HG03108 (cell line): ENCODE data around the gene KRTAP5-4.
"Not testable (repeated sequence)": the region's sequence is repeated elsewhere in the genome, so short reads cannot be mapped to it uniquely, and the experiment has no call there.

Experiments
- ATAC-seq: cut with Tn5 transposase; IDR thresholded peaks from one replicate; pipeline ENCODE4 v1.9.1; 2021; ENCODE audit warnings: moderate library complexity; ENCODE audit not compliant: unreplicated experiment

KRTAP5-4 gene

DNA sequence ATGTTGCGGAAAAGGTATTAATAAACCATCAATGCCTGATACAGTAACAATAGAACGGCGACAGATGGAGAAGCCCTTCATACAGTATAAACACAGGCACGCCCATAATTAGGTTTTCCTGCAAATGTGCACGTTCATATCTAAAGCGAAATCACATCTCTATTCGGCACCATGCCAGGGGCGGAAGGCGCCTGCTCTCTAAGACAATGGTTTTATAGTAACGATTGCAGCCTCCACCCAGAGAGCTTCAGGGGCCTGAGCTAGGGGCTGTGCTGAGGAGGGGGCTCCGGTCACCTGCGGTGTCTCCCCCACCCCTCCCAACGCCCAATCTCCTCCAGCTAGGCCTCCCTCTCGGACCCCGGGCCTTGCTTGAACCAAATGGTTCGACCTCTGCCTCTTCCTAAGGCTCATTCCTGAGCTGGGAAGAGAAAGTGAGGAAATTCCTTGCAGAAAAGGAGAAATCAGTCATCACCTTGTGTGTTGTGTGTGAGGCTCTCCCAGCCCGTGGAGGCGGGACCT is 17.2 kb upstream of the KRTAP5-4 start:
- ATAC-seq = no peak

GRCh38 chr11:1638344-1638743 is 16.4 kb upstream of the KRTAP5-4 start:
- no peak for ATAC-seq

- ATAC-seq = no peak
These were observed 15.7 kb upstream of the KRTAP5-4 start for GRCh38 chr11:1637628-1638027.

GRCh38 chr11:1636291-1636950 is 14.5 kb upstream of the KRTAP5-4 start:
- ATAC-seq = no peak

DNA sequence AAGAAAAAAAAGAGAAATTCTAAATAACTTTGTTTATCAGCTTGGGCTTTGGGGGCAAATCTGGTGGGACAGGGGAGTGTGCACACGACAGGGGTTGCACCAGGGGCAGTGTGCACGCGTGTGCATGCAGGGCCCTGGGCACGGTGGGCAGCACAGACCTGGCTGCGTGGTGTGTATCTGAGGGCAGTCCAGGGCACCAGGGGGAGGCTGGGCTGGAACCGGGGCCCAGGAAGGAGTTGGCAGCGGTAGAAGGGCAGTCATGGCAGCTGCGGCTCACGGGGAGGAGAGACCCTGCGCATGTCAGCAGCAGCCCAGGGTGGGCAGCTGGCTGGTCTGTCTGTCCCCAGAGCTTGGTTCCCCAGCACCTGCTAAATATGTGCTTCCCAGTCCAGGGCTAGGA is 11.9 kb upstream of the KRTAP5-4 start:
- ATAC-seq = no peak

GRCh38 chr11:1632053-1632714 is 10.2 kb upstream of the KRTAP5-4 start:
- no peak for ATAC-seq

- ATAC-seq = no peak
These were observed 9.2 kb upstream of the KRTAP5-4 start for GRCh38 chr11:1631066-1631568.

GRCh38 chr11:1630271-1630670 is 8.3 kb upstream of the KRTAP5-4 start:
- ATAC-seq = no peak

DNA sequence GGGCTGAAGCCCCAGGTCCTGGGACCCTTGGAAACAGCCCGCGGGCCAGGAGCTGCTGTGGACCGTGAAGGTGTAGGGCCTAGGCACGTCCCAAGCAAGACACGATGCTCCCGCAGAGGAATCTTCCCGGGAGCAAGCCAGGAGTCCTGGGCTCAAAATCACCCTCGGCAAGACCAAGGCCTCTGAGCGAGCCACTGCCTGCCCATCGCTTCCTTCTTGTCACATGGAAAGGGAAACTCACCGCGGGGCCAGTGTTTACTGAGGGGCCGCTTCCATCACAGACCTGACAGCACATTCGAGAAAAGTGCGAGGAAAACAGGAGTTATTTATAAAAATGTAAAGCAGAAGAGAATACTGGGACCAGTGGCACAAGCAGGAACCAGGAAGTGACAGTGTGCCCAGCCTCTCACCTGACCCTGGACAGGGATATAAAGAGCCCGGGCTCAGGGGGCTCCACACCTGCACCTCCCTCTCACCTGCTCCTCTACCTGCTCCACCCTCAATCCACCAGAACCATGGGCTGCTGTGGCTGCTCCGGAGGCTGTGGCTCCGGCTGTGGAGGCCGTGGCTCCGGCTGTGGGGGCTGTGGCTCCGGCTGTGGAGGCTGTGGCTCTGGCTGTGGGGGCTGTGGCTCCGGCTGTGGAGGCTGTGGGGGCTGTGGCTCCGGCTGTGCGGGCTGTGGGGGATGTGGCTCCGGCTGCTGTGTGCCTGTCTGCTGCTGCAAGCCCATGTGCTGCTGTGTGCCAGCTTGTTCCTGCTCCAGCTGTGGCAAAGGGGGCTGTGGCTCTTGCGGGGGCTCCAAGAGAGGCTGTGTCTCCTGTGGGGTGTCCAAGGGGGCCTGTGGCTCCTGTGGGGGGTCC is 7.6 kb upstream of the KRTAP5-4 start, which contains the start of gene KRTAP5-5:
KRTAP5-5 (plus strand) TSS at position 450 of the 860 bp plus-strand sequence; CDS start at position 516, 66 bp downstream.
- no peak for ATAC-seq

DNA sequence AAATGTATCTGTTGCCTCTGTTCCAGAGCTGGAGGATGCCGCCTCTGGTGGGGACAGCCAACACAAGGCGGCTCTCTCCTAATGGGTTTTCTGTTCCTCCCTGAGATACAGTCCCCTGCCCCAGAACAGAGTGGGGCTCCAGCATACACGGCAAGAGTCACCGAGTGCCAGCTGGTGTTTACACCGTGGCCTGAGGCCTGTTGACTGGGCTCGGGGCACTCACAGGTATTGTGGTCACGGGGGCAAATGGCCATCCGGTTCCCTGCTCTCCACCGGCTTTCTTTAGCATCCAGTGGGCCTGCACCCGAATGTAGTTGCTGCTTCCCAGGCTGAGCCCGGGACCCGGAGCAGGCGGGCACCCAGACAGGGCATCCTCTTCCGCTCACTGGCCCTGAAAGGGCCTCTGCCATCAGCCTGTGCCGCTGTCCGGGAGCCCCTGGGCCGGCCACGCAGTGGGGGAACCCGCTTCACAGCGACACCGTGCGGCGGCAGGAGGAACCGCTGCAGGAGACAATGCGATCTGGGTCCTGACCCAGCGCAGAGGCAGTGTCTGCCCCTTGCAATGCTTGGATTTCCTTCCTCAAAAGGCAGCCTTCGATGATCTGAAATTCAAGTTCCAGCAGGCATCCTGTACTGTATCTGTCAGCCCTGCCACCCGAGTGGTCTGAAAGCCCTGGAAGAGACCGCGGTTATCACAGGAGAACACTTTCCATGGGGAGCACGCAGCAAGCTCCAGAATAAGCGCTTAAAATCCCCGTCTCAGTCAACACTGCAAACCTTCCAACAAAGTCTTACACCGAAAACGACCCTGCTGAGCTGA is 6.8 kb upstream of the KRTAP5-4 start:
- no peak for ATAC-seq

- ATAC-seq = no peak
These were observed 3.6 kb upstream of the KRTAP5-4 start for GRCh38 chr11:1625541-1625940.

GRCh38 chr11:1624621-1625020 is 2.7 kb upstream of the KRTAP5-4 start:
- ATAC-seq = no peak

- ATAC-seq = no peak
These were observed 1.8 kb upstream of the KRTAP5-4 start for GRCh38 chr11:1623716-1624115.

- no peak for ATAC-seq
These were observed 2.5 kb downstream of the KRTAP5-4 start for GRCh38 chr11:1619449-1619848.

DNA sequence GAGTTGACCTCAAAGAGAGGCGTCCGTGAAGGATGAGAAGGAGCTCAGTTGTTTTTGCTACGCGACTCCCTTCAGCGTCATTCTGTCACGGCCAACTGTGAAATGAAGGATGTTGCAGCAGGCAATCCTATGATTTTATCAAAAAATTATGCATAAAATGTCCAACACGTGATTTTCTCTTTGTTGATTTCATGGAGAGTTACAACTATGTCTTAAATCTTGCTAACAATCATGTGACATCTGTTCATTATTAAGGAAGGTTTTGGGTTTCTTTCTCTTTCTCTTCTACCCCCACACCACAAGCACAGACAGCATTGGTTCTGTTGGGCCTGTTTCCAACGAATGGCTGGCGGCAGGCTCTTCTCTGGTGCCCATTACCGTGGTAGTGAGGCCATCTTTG is 3.7 kb downstream of the KRTAP5-4 start:
- ATAC-seq = no peak

GRCh38 chr11:1608363-1608762 is 13.6 kb downstream of the KRTAP5-4 start, which contains the start of gene KRTAP5-3:
Gene KRTAP5-3 (minus strand): TSS chr11:1608463. CDS start chr11:1608385, 78 bp downstream.
- ATAC-seq = no peak

GRCh38 chr11:1607901-1608300 is 14.0 kb downstream of the KRTAP5-4 start:
- not testable (repeated sequence) for ATAC-seq

GRCh38 chr11:1607156-1607845 is 14.6 kb downstream of the KRTAP5-4 start:
- not testable (repeated sequence) for ATAC-seq

DNA sequence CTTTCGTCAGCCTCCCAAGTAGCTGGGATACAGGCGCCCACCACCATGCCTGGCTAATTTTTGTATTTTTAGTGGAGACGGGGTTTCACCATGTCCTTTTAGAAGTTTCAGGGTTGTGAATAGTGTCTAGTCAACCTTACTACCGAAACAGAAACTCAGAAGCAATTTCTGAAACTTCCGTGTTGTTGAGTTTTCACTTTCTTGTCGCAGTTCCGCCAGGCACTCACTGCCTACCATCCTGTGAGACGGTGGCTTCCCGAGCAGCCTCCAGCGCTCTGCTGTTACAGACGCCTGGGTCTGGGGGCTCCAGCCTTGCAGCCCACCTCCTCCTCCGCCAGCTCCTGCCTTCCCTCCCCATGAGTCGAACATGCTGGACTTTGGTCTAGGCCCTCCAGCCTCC is 16.0 kb downstream of the KRTAP5-4 start:
- ATAC-seq = peak; percentile 90

- no peak for ATAC-seq
These were observed 17.2 kb downstream of the KRTAP5-4 start for GRCh38 chr11:1604711-1605110.
